Measurements from ENCODE around the gene COL24A1. TPM values are rescaled to one million over a fixed set of nuclear protein-coding genes. Genes with fewer than 3 reads are reported as not detected.

COL24A1 gene
- total and polyA plus RNA-seq, 2 donors (not counting 3 experiments of a cell fraction or from before 2014, with no cell fraction given): 0.03 TPM; not detected in 1

DNA sequence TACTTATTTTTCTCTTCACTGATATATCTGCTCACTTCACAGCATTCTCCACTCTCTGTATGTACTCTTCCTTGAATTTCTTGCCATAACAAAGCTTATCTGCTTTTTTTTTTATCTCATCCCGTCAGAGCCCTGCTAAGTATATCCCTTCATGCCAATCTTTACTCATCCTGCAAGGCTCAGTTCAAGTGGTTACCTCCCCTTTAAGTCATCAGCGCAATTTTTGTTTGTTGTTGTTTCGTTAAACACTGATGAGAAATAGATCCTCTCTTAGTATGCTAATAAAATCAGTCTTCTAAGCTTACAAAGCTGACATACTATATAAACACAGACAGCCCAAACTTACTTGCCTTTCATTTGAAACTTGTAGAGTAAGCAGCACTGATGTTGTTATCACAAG is 17.8 kb downstream of the COL24A1 start:
- Histone ChIP-seq H3K4me2 (ENCODE audit: insufficient read depth, low read length) (no peak overlapping the region), H3K9ac (replicated peaks; ENCODE audit: extremely low read depth, insufficient read depth, low read length) (no peak overlapping the region), H3K9me1 (replicated peaks; ENCODE audit: control insufficient read depth, extremely low read depth, insufficient read depth, low read length) (no peaks in the 10 kb centered on the region), H3K4me1 (ENCODE audit: control insufficient read depth, extremely low read depth, insufficient read depth, low read length) (no peaks in the 10 kb centered on the region), H2AFZ (ENCODE audit: low read depth, low read length) (no peak overlapping the region), H3K27ac (ENCODE audit: insufficient read depth, low read depth, low read length) (no peak overlapping the region), H3K27me3 (ENCODE audit: control insufficient read depth in 2 of 2, insufficient read depth in 2 of 2, low read length in 2 of 2) (peaks cover 3 to 6% of the 10 kb centered on the region in 2 experiments), H3K4me3 (replicated peaks in 1 of 3; ENCODE audit: insufficient read depth in 1 of 3, low read depth in 1 of 3, low read length in 3 of 3) (no peak overlapping the region), H3K79me2 (ENCODE audit: control insufficient read depth, insufficient read depth, low read length) (no peaks in the 10 kb centered on the region), H3K36me3 (ENCODE audit: control insufficient read depth in 2 of 2, extremely low read depth in 1 of 2, insufficient read depth in 2 of 2, low read length in 2 of 2) (no peaks in the 10 kb centered on the region), H3K9me3 (replicated peaks; ENCODE audit: control insufficient read depth, insufficient read depth, low read length) (no peaks in the 10 kb centered on the region), H4K20me1 (replicated peaks; ENCODE audit: control insufficient read depth, extremely low read depth, insufficient read depth, low read length) (no peaks in the 10 kb centered on the region)
- dilution Hi-C loops (cut with MboI; ENCODE audit: extremely low pct_ligation_motif_present, low sequenced_read_pairs) (no loop called here), intact Hi-C loops (cut with micrococcal nuclease) (no loop called here)
- ChIA-PET POLR2A (no interaction called here), CTCF (interaction anchor here (0.6 kb wide), 1 partner anchor 33 kb away, joined by 5 read pairs; no protein-coding TSS in a partner anchor)
- TF ChIP-seq, protein P1, sequence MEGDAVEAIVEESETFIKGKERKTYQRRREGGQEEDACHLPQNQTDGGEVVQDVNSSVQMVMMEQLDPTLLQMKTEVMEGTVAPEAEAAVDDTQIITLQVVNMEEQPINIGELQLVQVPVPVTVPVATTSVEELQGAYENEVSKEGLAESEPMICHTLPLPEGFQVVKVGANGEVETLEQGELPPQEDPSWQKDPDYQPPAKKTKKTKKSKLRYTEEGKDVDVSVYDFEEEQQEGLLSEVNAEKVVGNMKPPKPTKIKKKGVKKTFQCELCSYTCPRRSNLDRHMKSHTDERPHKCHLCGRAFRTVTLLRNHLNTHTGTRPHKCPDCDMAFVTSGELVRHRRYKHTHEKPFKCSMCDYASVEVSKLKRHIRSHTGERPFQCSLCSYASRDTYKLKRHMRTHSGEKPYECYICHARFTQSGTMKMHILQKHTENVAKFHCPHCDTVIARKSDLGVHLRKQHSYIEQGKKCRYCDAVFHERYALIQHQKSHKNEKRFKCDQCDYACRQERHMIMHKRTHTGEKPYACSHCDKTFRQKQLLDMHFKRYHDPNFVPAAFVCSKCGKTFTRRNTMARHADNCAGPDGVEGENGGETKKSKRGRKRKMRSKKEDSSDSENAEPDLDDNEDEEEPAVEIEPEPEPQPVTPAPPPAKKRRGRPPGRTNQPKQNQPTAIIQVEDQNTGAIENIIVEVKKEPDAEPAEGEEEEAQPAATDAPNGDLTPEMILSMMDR (IDR thresholded peaks at IDR 0.05; ENCODE audit: extremely low read depth in 1 of 2, insufficient read depth in 1 of 2, low read depth in 1 of 2, low read length in 2 of 2): no peak
- TF ChIP-seq JUN (IDR thresholded peaks at IDR 0.05; ENCODE audit: borderline replicate concordance, insufficient read depth, insufficient read length, low read depth) (no peak), FOS (IDR thresholded peaks at IDR 0.05; ENCODE audit: borderline replicate concordance, insufficient read depth, low read length) (no peak), POLR2A (IDR thresholded peaks at IDR 0.05; ENCODE audit: low read depth, low read length) (no peak), GATA2 (IDR thresholded peaks at IDR 0.05; ENCODE audit: insufficient read depth, insufficient read length, low read depth, low read length) (no peak), EZH2 (IDR thresholded peaks at IDR 0.05; ENCODE audit: borderline replicate concordance, low read depth, low read length, severe bottlenecking) (no peak), MYC (IDR thresholded peaks at IDR 0.05; ENCODE audit: low read depth, low read length) (no peak), POLR2AphosphoS5 (IDR thresholded peaks at IDR 0.05; ENCODE audit: insufficient read depth, low read depth, low read length) (no peak)
- TF ChIP-seq, protein P2, sequence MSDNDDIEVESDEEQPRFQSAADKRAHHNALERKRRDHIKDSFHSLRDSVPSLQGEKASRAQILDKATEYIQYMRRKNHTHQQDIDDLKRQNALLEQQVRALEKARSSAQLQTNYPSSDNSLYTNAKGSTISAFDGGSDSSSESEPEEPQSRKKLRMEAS (IDR thresholded peaks at IDR 0.05; ENCODE audit: insufficient read depth, insufficient read length): no peak
- no TSS peak for BruUV-seq (replicated peaks)
- no peak for DNase-seq (ENCODE audit: low read depth, low spot score)
- no peak for FAIRE-seq

Data from endothelial cell of umbilical vein (primary cell).